Measurements from ENCODE around the gene KDM5B. TPM values are rescaled to one million over a fixed set of nuclear protein-coding genes. Genes with fewer than 3 reads are reported as not detected.
"Not testable (repeated sequence)": the region's sequence is repeated elsewhere in the genome, so short reads cannot be mapped to it uniquely, and the experiment has no call there.

KDM5B gene
- total RNA-seq, 2 experiments from 2014 or later, result 18.3 to 19.3 TPM

DNA sequence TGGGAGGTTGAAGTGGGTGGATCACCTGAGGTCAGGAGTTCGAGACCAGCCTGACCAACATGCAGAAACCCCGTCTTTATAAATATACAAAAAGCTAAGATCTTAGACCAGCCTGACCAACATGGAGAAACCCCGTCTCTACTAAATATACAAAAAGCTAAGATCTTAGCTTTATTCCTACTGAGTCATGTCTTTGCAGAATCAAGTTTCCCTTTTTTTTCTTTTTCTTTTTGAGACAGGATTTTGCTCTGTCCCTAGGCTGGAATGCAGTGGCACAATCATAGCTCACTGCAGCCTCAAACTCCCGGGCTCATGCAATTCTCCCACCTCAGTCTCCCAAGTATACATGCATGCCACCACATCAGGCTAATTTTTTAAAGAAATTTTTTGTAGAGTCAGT lies 21.4 kb downstream of the KDM5B start:
- no peak overlapping the region for H3K4me3 Mint-ChIP-seq
- H3K9me3 Mint-ChIP-seq, result no peaks in the 10 kb centered on the region
- H3K36me3 Mint-ChIP-seq, result peaks cover 3% of the 10 kb centered on the region
- peaks cover 9% of the 10 kb centered on the region for H3K4me1 Mint-ChIP-seq
- DNase-seq, result no peak
- H3K27ac Mint-ChIP-seq, result no peak overlapping the region
- H3K27me3 Mint-ChIP-seq, result no peaks in the 10 kb centered on the region

DNA sequence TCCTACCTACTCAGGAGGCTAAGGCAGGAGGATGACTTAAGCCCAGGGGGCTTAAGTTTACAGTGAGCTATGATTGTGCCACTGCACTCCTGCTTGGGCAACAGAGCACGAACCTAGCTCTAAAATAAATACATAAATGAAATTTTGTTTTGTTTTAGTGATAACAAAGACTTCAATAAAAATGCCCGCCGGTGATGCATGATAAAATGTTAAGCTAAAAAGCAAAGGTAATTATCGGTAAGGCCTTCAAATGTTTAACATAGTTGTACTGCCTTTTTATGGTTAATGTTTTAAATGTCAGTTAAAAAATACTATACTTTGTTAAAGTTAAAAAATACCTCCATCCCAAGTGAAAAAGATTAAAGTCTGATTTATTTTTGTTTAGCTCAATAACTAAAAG lies 27.0 kb downstream of the KDM5B start:
- Mint-ChIP-seq H3K27me3 (no peaks in the 10 kb centered on the region), H3K4me1 (peaks cover 12% of the 10 kb centered on the region), H3K27ac (no peak overlapping the region), H3K9me3 (no peaks in the 10 kb centered on the region), H3K4me3 (no peak overlapping the region), H3K36me3 (no peaks in the 10 kb centered on the region)
- DNase-seq, result no peak

DNA sequence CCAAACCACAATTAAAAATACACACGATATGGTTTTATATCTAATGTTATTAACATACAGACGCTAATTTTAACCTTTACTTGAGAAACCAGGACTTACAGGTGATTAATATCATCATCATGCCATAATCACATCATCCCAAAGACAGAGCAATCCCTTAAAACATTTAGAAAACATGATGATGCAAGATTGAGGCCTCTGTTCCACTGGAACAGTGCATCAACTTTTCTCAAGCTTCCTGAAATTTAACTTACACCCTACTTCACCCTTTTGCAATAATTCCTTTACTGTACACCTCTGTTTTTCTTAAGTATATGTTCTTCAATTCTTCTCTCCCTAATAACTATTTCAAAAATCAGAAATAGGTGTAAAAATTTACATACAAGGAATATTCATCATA lies 38.1 kb downstream of the KDM5B start:
- no peak overlapping the region for H3K27ac Mint-ChIP-seq
- peaks cover 3% of the 10 kb centered on the region for H3K4me1 Mint-ChIP-seq
- H3K36me3 Mint-ChIP-seq, result no peaks in the 10 kb centered on the region
- no peak overlapping the region for H3K4me3 Mint-ChIP-seq
- no peak for DNase-seq
- H3K9me3 Mint-ChIP-seq, result no peaks in the 10 kb centered on the region
- H3K27me3 Mint-ChIP-seq, result no peaks in the 10 kb centered on the region

GRCh38 chr1:202765721-202766120 lies 42.5 kb downstream of the KDM5B start:
- Mint-ChIP-seq H3K4me1 (peaks cover 3% of the 10 kb centered on the region), H3K36me3 (peaks cover 1% of the 10 kb centered on the region), H3K27ac (no peak overlapping the region)

GRCh38 chr1:202762019-202762418 lies 46.2 kb downstream of the KDM5B start:
- H3K27ac Mint-ChIP-seq, result no peak overlapping the region
- no peaks in the 10 kb centered on the region for H3K9me3 Mint-ChIP-seq
- peaks cover 1% of the 10 kb centered on the region for H3K36me3 Mint-ChIP-seq
- H3K4me1 Mint-ChIP-seq, result peaks cover 3% of the 10 kb centered on the region
- no peaks in the 10 kb centered on the region for H3K27me3 Mint-ChIP-seq
- no peak overlapping the region for H3K4me3 Mint-ChIP-seq
- no peak for DNase-seq

More at GRCh38 chr1:202765721-202766120, 42.5 kb downstream of the KDM5B start:
- Mint-ChIP-seq H3K4me3 (no peak overlapping the region), H3K9me3 (no peaks in the 10 kb centered on the region), H3K27me3 (no peaks in the 10 kb centered on the region)
- DNase-seq, result no peak

GRCh38 chr1:202760589-202760988 lies 47.6 kb downstream of the KDM5B start:
- H3K36me3 Mint-ChIP-seq, result peaks cover 4% of the 10 kb centered on the region
- H3K27ac Mint-ChIP-seq, result no peak overlapping the region
- peaks cover 1% of the 10 kb centered on the region for H3K4me1 Mint-ChIP-seq
- H3K27me3 Mint-ChIP-seq, result no peaks in the 10 kb centered on the region
- H3K9me3 Mint-ChIP-seq, result no peaks in the 10 kb centered on the region
- no peak for DNase-seq
- H3K4me3 Mint-ChIP-seq, result no peak overlapping the region

DNA sequence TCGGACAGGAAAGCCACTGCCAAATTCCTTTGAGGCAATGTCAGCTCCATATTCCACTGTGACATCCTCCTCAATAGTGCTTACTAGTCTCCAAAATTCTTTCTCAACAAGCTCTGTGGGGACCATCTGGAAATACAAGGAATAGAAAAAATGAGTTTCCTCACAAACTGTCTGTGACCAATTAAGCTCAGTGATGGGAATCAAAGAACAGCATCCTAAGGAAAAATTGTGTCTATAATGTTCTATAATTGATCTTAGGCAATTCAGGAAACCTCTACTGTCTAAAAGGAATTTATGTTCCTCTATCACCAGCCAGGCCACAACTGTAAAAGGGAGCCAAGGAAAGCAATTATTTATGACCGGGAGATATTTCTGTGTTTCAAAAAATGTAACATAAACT lies 51.8 kb downstream of the KDM5B start:
- Mint-ChIP-seq H3K36me3 (peaks cover 16% of the 10 kb centered on the region), H3K27me3 (no peaks in the 10 kb centered on the region), H3K27ac (no peak overlapping the region), H3K4me3 (no peak overlapping the region), H3K9me3 (no peaks in the 10 kb centered on the region), H3K4me1 (no peaks in the 10 kb centered on the region)
- DNase-seq, result no peak

- no peak for DNase-seq
- Mint-ChIP-seq H3K36me3 (peaks cover 17% of the 10 kb centered on the region), H3K4me3 (no peak overlapping the region), H3K9me3 (no peaks in the 10 kb centered on the region), H3K27ac (no peak overlapping the region), H3K4me1 (no peaks in the 10 kb centered on the region), H3K27me3 (no peaks in the 10 kb centered on the region)
These were observed 53.9 kb downstream of the KDM5B start for GRCh38 chr1:202754293-202754692.

- Mint-ChIP-seq H3K4me3 (no peak overlapping the region), H3K27ac (no peak overlapping the region), H3K27me3 (no peaks in the 10 kb centered on the region), H3K9me3 (no peaks in the 10 kb centered on the region), H3K4me1 (no peaks in the 10 kb centered on the region), H3K36me3 (peaks cover 22% of the 10 kb centered on the region)
- DNase-seq, result no peak
These were observed 55.4 kb downstream of the KDM5B start for GRCh38 chr1:202752774-202753173.

DNA sequence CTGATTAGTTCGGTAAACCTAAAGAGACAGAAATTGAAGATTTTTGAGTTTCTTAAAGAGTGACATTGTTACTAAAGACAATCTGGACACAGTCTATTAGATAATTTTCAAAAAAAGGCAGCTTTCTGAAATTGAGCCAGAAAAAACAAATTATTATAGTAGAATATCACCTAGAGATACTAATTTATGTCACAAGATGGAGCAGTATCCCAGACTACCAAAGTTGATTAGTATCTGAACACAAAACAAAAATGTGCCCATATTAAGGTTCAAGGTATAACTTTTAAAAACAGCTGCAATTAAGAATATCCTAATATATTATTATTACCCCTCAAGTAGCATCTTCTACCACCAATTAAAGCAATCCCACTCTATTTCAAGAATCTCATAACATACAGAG lies 57.5 kb downstream of the KDM5B start:
- Mint-ChIP-seq H3K27ac (no peak overlapping the region), H3K4me1 (no peaks in the 10 kb centered on the region), H3K4me3 (no peak overlapping the region), H3K9me3 (no peaks in the 10 kb centered on the region), H3K27me3 (no peaks in the 10 kb centered on the region), H3K36me3 (peaks cover 28% of the 10 kb centered on the region)
- DNase-seq, result no peak

DNA sequence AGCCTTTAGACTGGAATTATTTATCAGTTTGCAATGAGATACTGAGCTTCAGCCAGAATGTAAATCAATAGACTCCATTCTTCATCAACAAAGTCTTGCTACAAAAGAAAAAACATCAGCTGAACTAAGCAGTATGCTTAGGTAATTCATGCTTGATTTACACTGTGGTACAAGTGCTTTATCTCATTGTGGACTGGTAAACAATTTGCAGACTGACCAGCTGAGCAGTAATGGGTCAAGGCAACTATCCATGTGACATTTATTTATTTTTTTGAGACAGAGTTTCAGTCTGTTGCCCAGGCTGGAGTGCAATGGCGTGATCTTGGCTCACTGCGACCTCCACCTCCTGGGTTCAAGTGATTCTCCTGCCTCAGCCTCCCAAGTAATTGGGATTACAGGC lies 58.2 kb downstream of the KDM5B start:
- Mint-ChIP-seq H3K9me3 (no peaks in the 10 kb centered on the region), H3K27ac (no peak overlapping the region), H3K27me3 (no peaks in the 10 kb centered on the region), H3K4me1 (no peaks in the 10 kb centered on the region), H3K4me3 (no peak overlapping the region), H3K36me3 (peaks cover 32% of the 10 kb centered on the region)
- no peak for DNase-seq

DNA sequence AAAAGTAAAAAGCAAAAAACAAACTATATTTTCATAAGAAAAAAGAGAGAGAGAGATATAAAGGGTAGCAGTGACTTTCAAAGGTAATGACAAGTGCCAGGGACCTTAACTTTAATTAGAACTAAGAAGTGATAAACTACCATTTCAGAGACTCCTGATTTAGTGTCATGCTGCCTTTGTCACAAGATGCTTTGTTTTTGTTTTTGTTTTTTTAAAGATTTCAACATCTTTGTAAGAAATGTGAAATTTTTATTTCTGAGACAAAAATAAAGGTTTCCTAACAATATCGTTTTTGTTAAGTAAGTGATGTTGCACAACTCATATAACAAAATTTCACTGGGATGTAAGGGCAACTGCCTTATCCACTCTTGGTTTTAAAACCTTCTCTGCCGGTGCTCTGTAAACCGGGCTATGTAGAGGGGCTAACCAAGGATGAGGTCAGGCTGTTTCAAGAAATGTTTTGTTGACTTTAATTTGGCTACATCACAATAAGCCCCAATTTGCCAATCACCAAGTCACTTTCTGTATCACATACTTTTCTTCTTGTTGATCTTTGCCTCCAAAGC lies 62.8 kb downstream of the KDM5B start:
- no peaks in the 10 kb centered on the region for H3K4me1 Mint-ChIP-seq
- no peak overlapping the region for H3K27ac Mint-ChIP-seq
- no peak overlapping the region for H3K4me3 Mint-ChIP-seq
- no peak for DNase-seq
- no peaks in the 10 kb centered on the region for H3K27me3 Mint-ChIP-seq
- peaks cover 2% of the 10 kb centered on the region for H3K9me3 Mint-ChIP-seq
- H3K36me3 Mint-ChIP-seq, result peaks cover 46% of the 10 kb centered on the region

GRCh38 chr1:202744770-202745169 lies 63.5 kb downstream of the KDM5B start:
- H3K27ac Mint-ChIP-seq, H3K9me3 Mint-ChIP-seq, DNase-seq, H3K4me3 Mint-ChIP-seq, H3K27me3 Mint-ChIP-seq, H3K4me1 Mint-ChIP-seq: not testable (repeated sequence)
- peaks cover 46% of the 10 kb centered on the region for H3K36me3 Mint-ChIP-seq

- no peak overlapping the region for H3K4me3 Mint-ChIP-seq
- peaks cover 39% of the 10 kb centered on the region for H3K36me3 Mint-ChIP-seq
- H3K4me1 Mint-ChIP-seq, result no peaks in the 10 kb centered on the region
- H3K9me3 Mint-ChIP-seq, result peaks cover 2% of the 10 kb centered on the region
- no peaks in the 10 kb centered on the region for H3K27me3 Mint-ChIP-seq
- no peak for DNase-seq
- H3K27ac Mint-ChIP-seq, result no peak overlapping the region
These were observed 65.7 kb downstream of the KDM5B start for GRCh38 chr1:202742496-202742895.

- no peaks in the 10 kb centered on the region for H3K27me3 Mint-ChIP-seq
- no peak overlapping the region for H3K4me3 Mint-ChIP-seq
- H3K36me3 Mint-ChIP-seq, result peaks cover 2% of the 10 kb centered on the region
- no peaks in the 10 kb centered on the region for H3K4me1 Mint-ChIP-seq
- no peak for DNase-seq
- H3K9me3 Mint-ChIP-seq, result no peaks in the 10 kb centered on the region
- no peak overlapping the region for H3K27ac Mint-ChIP-seq
These were observed 75.0 kb downstream of the KDM5B start for GRCh38 chr1:202733251-202733650.

GRCh38 chr1:202728951-202729350 lies 79.3 kb downstream of the KDM5B start:
- no peaks in the 10 kb centered on the region for H3K9me3 Mint-ChIP-seq
- H3K27ac Mint-ChIP-seq, result no peak overlapping the region
- DNase-seq, result no peak
- no peak overlapping the region for H3K4me3 Mint-ChIP-seq
- peaks cover 4% of the 10 kb centered on the region for H3K36me3 Mint-ChIP-seq
- H3K4me1 Mint-ChIP-seq, result no peaks in the 10 kb centered on the region
- H3K27me3 Mint-ChIP-seq, result no peaks in the 10 kb centered on the region

GRCh38 chr1:202725526-202725925 lies 82.7 kb downstream of the KDM5B start:
- Mint-ChIP-seq H3K9me3 (no peaks in the 10 kb centered on the region), H3K4me3 (no peak overlapping the region), H3K36me3 (peaks cover 4% of the 10 kb centered on the region), H3K27me3 (no peaks in the 10 kb centered on the region), H3K4me1 (no peaks in the 10 kb centered on the region), H3K27ac (no peak overlapping the region)
- DNase-seq, result no peak

Data from activated naive CD8-positive, alpha-beta T cell treated with anti-CD3 and anti-CD28 coated beads for 36 hours (primary cell).